Measurements from ENCODE around the gene METTL25.

The METTL25 gene

GRCh38 chr12:82436354-82436753, 78.0 kb downstream of the METTL25 start:
- no peak overlapping the region for H3K4me3 ChIP-seq (ENCODE audit: low read length)
- H3K27ac ChIP-seq (ENCODE audit: low read length) = no peak overlapping the region
- H3K9me3 ChIP-seq (ENCODE audit: insufficient read depth, low read depth, low read length) = no peaks in the 10 kb centered on the region
- H3K4me1 ChIP-seq (ENCODE audit: insufficient read depth, low read length) = no peaks in the 10 kb centered on the region
- H3K27me3 ChIP-seq (ENCODE audit: insufficient read depth, low read length) = no peaks in the 10 kb centered on the region
- H3K36me3 ChIP-seq (ENCODE audit: insufficient read depth, low read depth, low read length) = no peaks in the 10 kb centered on the region
- H3K9ac ChIP-seq (ENCODE audit: low read depth, low read length) = no peak overlapping the region

GRCh38 chr12:82437744-82438143, 79.4 kb downstream of the METTL25 start:
- Histone ChIP-seq H3K27me3 (ENCODE audit: insufficient read depth, low read length) (no peaks in the 10 kb centered on the region), H3K4me1 (ENCODE audit: insufficient read depth, low read length) (no peaks in the 10 kb centered on the region), H3K36me3 (ENCODE audit: insufficient read depth, low read depth, low read length) (peaks cover 3% of the 10 kb centered on the region; the same call in 1 of the 2 replicates), H3K9ac (ENCODE audit: low read depth, low read length) (no peak overlapping the region), H3K27ac (ENCODE audit: low read length) (no peak overlapping the region), H3K9me3 (ENCODE audit: insufficient read depth, low read depth, low read length) (no peaks in the 10 kb centered on the region), H3K4me3 (ENCODE audit: low read length) (no peak overlapping the region)

- Histone ChIP-seq H3K4me3 (ENCODE audit: low read length) (no peak overlapping the region), H3K27me3 (ENCODE audit: insufficient read depth, low read length) (no peaks in the 10 kb centered on the region), H3K4me1 (ENCODE audit: insufficient read depth, low read length) (no peaks in the 10 kb centered on the region), H3K9ac (ENCODE audit: low read depth, low read length) (no peak overlapping the region), H3K36me3 (ENCODE audit: insufficient read depth, low read depth, low read length) (peaks cover 3% of the 10 kb centered on the region; the same call in 1 of the 2 replicates), H3K27ac (ENCODE audit: low read length) (no peak overlapping the region), H3K9me3 (ENCODE audit: insufficient read depth, low read depth, low read length) (no peaks in the 10 kb centered on the region)
Measured at GRCh38 chr12:82438356-82438755, 80.0 kb downstream of the METTL25 start.

- H3K36me3 ChIP-seq (ENCODE audit: insufficient read depth, low read depth, low read length) = peaks cover 3% of the 10 kb centered on the region; the same call in 1 of the 2 replicates
- no peaks in the 10 kb centered on the region for H3K4me1 ChIP-seq (ENCODE audit: insufficient read depth, low read length)
- no peak overlapping the region for H3K4me3 ChIP-seq (ENCODE audit: low read length)
- H3K9ac ChIP-seq (ENCODE audit: low read depth, low read length) = no peak overlapping the region
- H3K27ac ChIP-seq (ENCODE audit: low read length) = no peak overlapping the region
- H3K27me3 ChIP-seq (ENCODE audit: insufficient read depth, low read length) = no peaks in the 10 kb centered on the region
- no peaks in the 10 kb centered on the region for H3K9me3 ChIP-seq (ENCODE audit: insufficient read depth, low read depth, low read length)
Measured at GRCh38 chr12:82440885-82441284, 82.6 kb downstream of the METTL25 start.

- H3K9me3 ChIP-seq (ENCODE audit: insufficient read depth, low read depth, low read length) = no peaks in the 10 kb centered on the region
- H3K27me3 ChIP-seq (ENCODE audit: insufficient read depth, low read length) = no peaks in the 10 kb centered on the region
- no peak overlapping the region for H3K27ac ChIP-seq (ENCODE audit: low read length)
- no peak overlapping the region for H3K9ac ChIP-seq (ENCODE audit: low read depth, low read length)
- no peaks in the 10 kb centered on the region for H3K4me1 ChIP-seq (ENCODE audit: insufficient read depth, low read length)
- no peaks in the 10 kb centered on the region for H3K36me3 ChIP-seq (ENCODE audit: insufficient read depth, low read depth, low read length)
- H3K4me3 ChIP-seq (ENCODE audit: low read length) = no peak overlapping the region
Measured at GRCh38 chr12:82448911-82449578, 90.7 kb downstream of the METTL25 start.

GRCh38 chr12:82456633-82457032, 98.3 kb downstream of the METTL25 start:
- Histone ChIP-seq H3K27me3 (ENCODE audit: insufficient read depth, low read length) (no peaks in the 10 kb centered on the region), H3K9me3 (ENCODE audit: insufficient read depth, low read depth, low read length) (no peaks in the 10 kb centered on the region), H3K27ac (ENCODE audit: low read length) (no peak overlapping the region), H3K4me3 (ENCODE audit: low read length) (no peak overlapping the region), H3K4me1 (ENCODE audit: insufficient read depth, low read length) (no peaks in the 10 kb centered on the region), H3K9ac (ENCODE audit: low read depth, low read length) (no peak overlapping the region), H3K36me3 (ENCODE audit: insufficient read depth, low read depth, low read length) (no peaks in the 10 kb centered on the region)

GRCh38 chr12:82458101-82458500, 99.8 kb downstream of the METTL25 start:
- Histone ChIP-seq H3K36me3 (ENCODE audit: insufficient read depth, low read depth, low read length) (no peaks in the 10 kb centered on the region), H3K9me3 (ENCODE audit: insufficient read depth, low read depth, low read length) (no peaks in the 10 kb centered on the region), H3K9ac (ENCODE audit: low read depth, low read length) (no peak overlapping the region), H3K4me3 (ENCODE audit: low read length) (no peak overlapping the region), H3K27ac (ENCODE audit: low read length) (no peak overlapping the region), H3K4me1 (ENCODE audit: insufficient read depth, low read length) (no peaks in the 10 kb centered on the region), H3K27me3 (ENCODE audit: insufficient read depth, low read length) (no peaks in the 10 kb centered on the region)

- Histone ChIP-seq H3K4me1 (ENCODE audit: insufficient read depth, low read length) (no peaks in the 10 kb centered on the region), H3K36me3 (ENCODE audit: insufficient read depth, low read depth, low read length) (no peaks in the 10 kb centered on the region), H3K4me3 (ENCODE audit: low read length) (no peak overlapping the region), H3K27ac (ENCODE audit: low read length) (no peak overlapping the region), H3K9me3 (ENCODE audit: insufficient read depth, low read depth, low read length) (no peaks in the 10 kb centered on the region), H3K9ac (ENCODE audit: low read depth, low read length) (no peak overlapping the region), H3K27me3 (ENCODE audit: insufficient read depth, low read length) (no peaks in the 10 kb centered on the region)
Measured at GRCh38 chr12:82461393-82461792, 103.1 kb downstream of the METTL25 start.

- no peak overlapping the region for H3K27ac ChIP-seq (ENCODE audit: low read length)
- no peaks in the 10 kb centered on the region for H3K9me3 ChIP-seq (ENCODE audit: insufficient read depth, low read depth, low read length)
- no peaks in the 10 kb centered on the region for H3K36me3 ChIP-seq (ENCODE audit: insufficient read depth, low read depth, low read length)
- no peak overlapping the region for H3K4me3 ChIP-seq (ENCODE audit: low read length)
- no peaks in the 10 kb centered on the region for H3K27me3 ChIP-seq (ENCODE audit: insufficient read depth, low read length)
- no peak overlapping the region for H3K9ac ChIP-seq (ENCODE audit: low read depth, low read length)
- H3K4me1 ChIP-seq (ENCODE audit: insufficient read depth, low read length) = no peaks in the 10 kb centered on the region
Measured at GRCh38 chr12:82461836-82462235, 103.5 kb downstream of the METTL25 start.

- Histone ChIP-seq H3K27ac (ENCODE audit: low read length) (no peak overlapping the region), H3K9ac (ENCODE audit: low read depth, low read length) (no peak overlapping the region), H3K36me3 (ENCODE audit: insufficient read depth, low read depth, low read length) (no peaks in the 10 kb centered on the region), H3K9me3 (ENCODE audit: insufficient read depth, low read depth, low read length) (no peaks in the 10 kb centered on the region), H3K4me3 (ENCODE audit: low read length) (no peak overlapping the region), H3K27me3 (ENCODE audit: insufficient read depth, low read length) (no peaks in the 10 kb centered on the region), H3K4me1 (ENCODE audit: insufficient read depth, low read length) (no peaks in the 10 kb centered on the region)
Measured at GRCh38 chr12:82468563-82468962, 110.2 kb downstream of the METTL25 start.

GRCh38 chr12:82470906-82471512, 112.7 kb downstream of the METTL25 start:
- H3K27me3 ChIP-seq (ENCODE audit: insufficient read depth, low read length) = no peaks in the 10 kb centered on the region
- no peaks in the 10 kb centered on the region for H3K4me1 ChIP-seq (ENCODE audit: insufficient read depth, low read length)
- no peak overlapping the region for H3K4me3 ChIP-seq (ENCODE audit: low read length)
- H3K36me3 ChIP-seq (ENCODE audit: insufficient read depth, low read depth, low read length) = no peaks in the 10 kb centered on the region
- H3K9ac ChIP-seq (ENCODE audit: low read depth, low read length) = no peak overlapping the region
- H3K9me3 ChIP-seq (ENCODE audit: insufficient read depth, low read depth, low read length) = no peaks in the 10 kb centered on the region
- H3K27ac ChIP-seq (ENCODE audit: low read length) = no peak overlapping the region

GRCh38 chr12:82473111-82473754, 114.9 kb downstream of the METTL25 start:
- Histone ChIP-seq H3K4me1 (ENCODE audit: insufficient read depth, low read length) (no peaks in the 10 kb centered on the region), H3K4me3 (ENCODE audit: low read length) (no peak overlapping the region), H3K36me3 (ENCODE audit: insufficient read depth, low read depth, low read length) (no peaks in the 10 kb centered on the region), H3K9ac (ENCODE audit: low read depth, low read length) (no peak overlapping the region), H3K27ac (ENCODE audit: low read length) (no peak overlapping the region), H3K27me3 (ENCODE audit: insufficient read depth, low read length) (no peaks in the 10 kb centered on the region), H3K9me3 (ENCODE audit: insufficient read depth, low read depth, low read length) (no peaks in the 10 kb centered on the region)
